Panc1 (cell line): ENCODE measurements around the gene MRTFA.

ENCODE experiments used
- CTCF ChIP-seq: fragments of 450-650 bp; IDR thresholded peaks from 2 replicates; pipeline ENCODE4 v1.5.1; 2017; ENCODE audit warnings: mild to moderate bottlenecking
- POLR2AphosphoS5 ChIP-seq: IDR thresholded peaks from 2 replicates; pipeline ENCODE4 v1.6.1; 2012; ENCODE audit warnings: mild to moderate bottlenecking, low read depth, low read length, moderate library complexity

- TF ChIP-seq POLR2AphosphoS5 (no peak), CTCF (no peak)
These were observed 203.9 kb downstream of the MRTFA start for GRCh38 chr22:40432625-40433024.
